Uterus (tissue), 4 donors: ENCODE data around the gene CDC42. TPM values are rescaled to one million over a fixed set of nuclear protein-coding genes. Genes with fewer than 3 reads are reported as not detected.
A peak's percentile ranks its signal among the peaks of the same experiment; 100 is the strongest.

Experiments
- DNase-seq, 2 donors: peaks; one replicate each; pipeline ENCODE4 v3.0.0-alpha.2; 2019 to 2020
- H3K27ac ChIP-seq, 2 donors: fragments of 200-600 bp; sonication (generic); 1 replicate in 1 of 2; 2 replicates in 1 of 2; pipeline ENCODE4 v1.5.1; 2016 to 2018
- H3K27me3 ChIP-seq, 2 donors: fragments of 200-600 bp; sonication (generic); one replicate each; pipeline ENCODE4 v1.5.1; 2018 to 2019; ENCODE audit warnings: control low read depth in 1 of 2
- H3K36me3 ChIP-seq, 2 donors: fragments of 200-600 bp; sonication (generic); one replicate each; pipeline ENCODE4 v1.5.1; 2019; ENCODE audit warnings: control low read depth in 1 of 2
- H3K4me1 ChIP-seq, 2 donors: fragments of 200-600 bp; sonication (generic); one replicate each; pipeline ENCODE4 v1.5.1; 2018 to 2019; ENCODE audit warnings: control low read depth in 1 of 2
- H3K4me3 ChIP-seq, 2 donors: fragments of 200-600 bp; sonication (generic); 1 replicate in 1 of 2; 2 replicates in 1 of 2; pipeline ENCODE4 v1.5.1; 2018 to 2019; ENCODE audit warnings: mild to moderate bottlenecking in 1 of 2
- H3K9me3 ChIP-seq, 2 donors: fragments of 200-600 bp; sonication (generic); one replicate each; pipeline ENCODE4 v1.5.1; 2019; ENCODE audit warnings: control low read depth in 1 of 2
- POLR2A ChIP-seq, 2 donors: fragments of 450-650 bp; IDR thresholded peaks; one replicate each; pipeline ENCODE4 v1.6.1; 2016; ENCODE audit warnings: antibody characterized with exemption in 2 of 2, mild to moderate bottlenecking in 1 of 2, moderate library complexity in 1 of 2
- intact Hi-C: fragments of 100-400 bp; cut with DNase I; formaldehyde crosslinking; loops from one replicate; pipeline ENCODE4 v1.15.1; 2023; ENCODE audit warnings: low total_unique reads
- total RNA-seq, 4 donors: library from RNA; depleted of rRNA in 3 of 4; stranded (reverse); fragments of >200 nt in 3 of 4; gene quantifications; one replicate each; pipeline versions ENCODE4 v1.1.0 to v1.2.4, GENCODE V29; 2014 to 2023
- TF ChIP-seq, protein P1 (sequence below), 4 experiments: fragments of 200-600 bp in 2 of 4; fragments of 450-650 bp in 2 of 4; sonication (generic) in 2 of 4; IDR thresholded peaks; one replicate each; pipeline ENCODE4 v1.5.1; 2016 to 2019; ENCODE audit warnings: antibody characterized with exemption in 4 of 4, mild to moderate bottlenecking in 2 of 4, moderate library complexity in 1 of 4
- donor health status: DM: yes; HTN: yes; CAD: no.

The CDC42 gene
- total RNA-seq, 4 donors from 2014 or later: 173 to 570 (median 223) TPM

DNA sequence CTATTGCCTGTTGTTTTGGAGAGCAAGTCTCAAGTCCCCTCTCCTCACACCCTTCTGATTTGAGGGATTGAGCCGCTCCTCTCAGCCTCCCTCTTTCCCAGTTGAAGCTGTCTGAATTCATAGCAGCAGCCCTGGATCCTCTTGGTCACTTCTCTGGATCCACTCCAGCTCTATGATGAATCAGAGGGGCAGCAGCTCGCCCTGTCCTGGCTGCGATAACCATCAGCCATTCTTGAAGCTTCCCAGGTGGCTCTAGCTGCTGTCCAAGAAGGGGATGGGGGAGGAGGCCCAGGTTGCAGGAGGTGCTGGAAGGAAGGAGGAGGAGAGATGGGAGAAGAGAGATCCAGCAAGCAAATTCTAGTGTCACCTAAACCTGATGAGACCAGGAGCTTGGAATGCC, 59.1 kb downstream of the CDC42 start:
- no peak overlapping the region for H3K4me3 ChIP-seq
- DNase-seq: peak; percentile 66 to 81
- TF ChIP-seq POLR2A (IDR thresholded peaks at IDR 0.05): no peak
- TF ChIP-seq, protein P1, sequence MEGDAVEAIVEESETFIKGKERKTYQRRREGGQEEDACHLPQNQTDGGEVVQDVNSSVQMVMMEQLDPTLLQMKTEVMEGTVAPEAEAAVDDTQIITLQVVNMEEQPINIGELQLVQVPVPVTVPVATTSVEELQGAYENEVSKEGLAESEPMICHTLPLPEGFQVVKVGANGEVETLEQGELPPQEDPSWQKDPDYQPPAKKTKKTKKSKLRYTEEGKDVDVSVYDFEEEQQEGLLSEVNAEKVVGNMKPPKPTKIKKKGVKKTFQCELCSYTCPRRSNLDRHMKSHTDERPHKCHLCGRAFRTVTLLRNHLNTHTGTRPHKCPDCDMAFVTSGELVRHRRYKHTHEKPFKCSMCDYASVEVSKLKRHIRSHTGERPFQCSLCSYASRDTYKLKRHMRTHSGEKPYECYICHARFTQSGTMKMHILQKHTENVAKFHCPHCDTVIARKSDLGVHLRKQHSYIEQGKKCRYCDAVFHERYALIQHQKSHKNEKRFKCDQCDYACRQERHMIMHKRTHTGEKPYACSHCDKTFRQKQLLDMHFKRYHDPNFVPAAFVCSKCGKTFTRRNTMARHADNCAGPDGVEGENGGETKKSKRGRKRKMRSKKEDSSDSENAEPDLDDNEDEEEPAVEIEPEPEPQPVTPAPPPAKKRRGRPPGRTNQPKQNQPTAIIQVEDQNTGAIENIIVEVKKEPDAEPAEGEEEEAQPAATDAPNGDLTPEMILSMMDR (IDR thresholded peaks at IDR 0.05): no peak
- peaks cover 23 to 27% of the 10 kb centered on the region in 2 donors for H3K4me1 ChIP-seq
- intact Hi-C loops: no loop called here
- no peaks in the 10 kb centered on the region for H3K27me3 ChIP-seq
- H3K36me3 ChIP-seq: no peaks in the 10 kb centered on the region
- no peaks in the 10 kb centered on the region for H3K9me3 ChIP-seq
- peak overlapping the region; percentile 71 to 85 for H3K27ac ChIP-seq

DNA sequence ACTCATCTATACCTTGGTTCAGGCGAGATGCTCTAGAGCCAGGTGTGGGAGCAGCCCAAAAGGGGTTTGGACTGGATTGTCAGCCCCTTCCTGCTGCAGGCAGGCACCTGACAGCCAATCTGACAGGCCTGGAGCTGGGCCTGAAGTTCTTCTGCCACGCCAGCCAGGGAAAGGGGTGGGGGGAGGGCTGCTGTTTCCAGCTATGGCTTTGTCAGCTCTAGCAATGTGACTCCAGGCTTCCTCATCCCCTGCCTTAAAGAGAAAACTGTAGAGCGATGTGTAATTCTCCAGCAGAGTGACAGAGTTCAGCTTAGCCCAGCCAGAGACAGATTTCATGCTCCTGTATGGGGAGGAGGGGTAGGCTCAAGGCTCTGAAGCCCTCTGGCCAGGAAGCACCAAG, 60.0 kb downstream of the CDC42 start:
- intact Hi-C loops: no loop called here
- Histone ChIP-seq H3K4me3 (no peak overlapping the region), H3K9me3 (no peaks in the 10 kb centered on the region), H3K27ac (peak overlapping the region; percentile 71 to 85), H3K27me3 (no peaks in the 10 kb centered on the region), H3K4me1 (peaks cover 23 to 27% of the 10 kb centered on the region in 2 donors), H3K36me3 (no peaks in the 10 kb centered on the region)
- TF ChIP-seq, protein P1 (IDR thresholded peaks at IDR 0.05): no peak
- TF ChIP-seq POLR2A (IDR thresholded peaks at IDR 0.05): no peak
- peak; percentile 18 to 19 for DNase-seq

DNA sequence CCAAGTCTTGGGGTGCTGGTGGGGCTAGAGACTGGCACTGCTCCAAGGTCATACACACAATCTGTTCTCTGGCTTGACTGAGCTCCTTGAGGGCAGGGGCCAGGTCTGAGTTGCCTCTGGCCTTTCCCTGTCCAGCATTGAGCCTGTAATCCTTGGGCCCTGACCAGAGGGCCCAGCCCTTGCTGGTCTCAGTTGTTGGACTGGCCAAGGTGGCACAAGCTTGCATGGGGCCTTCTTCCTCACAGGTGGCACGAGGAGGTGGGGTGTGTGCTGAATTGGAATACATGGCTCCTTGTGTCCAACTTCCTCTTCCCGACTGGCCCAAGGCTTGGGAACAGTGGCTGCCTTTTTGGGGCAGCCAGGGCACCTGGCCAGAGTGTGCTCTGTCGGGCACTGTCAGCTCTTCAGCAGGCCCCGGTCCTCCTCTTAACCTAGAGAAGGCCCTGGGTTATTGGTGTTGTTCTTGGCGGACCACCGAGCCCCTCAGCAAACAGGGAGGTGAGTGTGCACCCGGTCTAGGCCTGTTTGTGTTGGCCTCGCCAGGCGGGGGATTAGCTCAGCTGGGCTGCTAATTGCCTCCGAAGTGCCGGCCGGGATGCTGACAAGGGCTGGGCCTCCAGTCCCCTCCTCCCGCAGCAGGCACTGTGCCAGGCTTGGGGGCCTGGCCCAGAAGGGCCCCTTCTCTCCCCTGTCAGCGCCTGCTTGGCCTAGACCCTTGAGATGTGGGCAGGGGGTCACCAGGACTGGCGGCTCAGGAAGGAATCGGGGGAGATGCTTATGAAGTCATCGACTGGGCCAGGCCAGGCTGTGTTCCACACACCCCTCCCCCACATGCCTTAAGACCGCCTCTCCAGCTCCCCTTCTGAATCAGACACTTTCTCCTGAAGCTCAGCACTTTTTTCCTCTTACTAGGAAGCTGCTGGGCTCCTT, 61.8 kb downstream of the CDC42 start:
- intact Hi-C loops: no loop called here
- Histone ChIP-seq H3K36me3 (no peaks in the 10 kb centered on the region), H3K27ac (peak overlapping the region; percentile 69 to 85)

DNA sequence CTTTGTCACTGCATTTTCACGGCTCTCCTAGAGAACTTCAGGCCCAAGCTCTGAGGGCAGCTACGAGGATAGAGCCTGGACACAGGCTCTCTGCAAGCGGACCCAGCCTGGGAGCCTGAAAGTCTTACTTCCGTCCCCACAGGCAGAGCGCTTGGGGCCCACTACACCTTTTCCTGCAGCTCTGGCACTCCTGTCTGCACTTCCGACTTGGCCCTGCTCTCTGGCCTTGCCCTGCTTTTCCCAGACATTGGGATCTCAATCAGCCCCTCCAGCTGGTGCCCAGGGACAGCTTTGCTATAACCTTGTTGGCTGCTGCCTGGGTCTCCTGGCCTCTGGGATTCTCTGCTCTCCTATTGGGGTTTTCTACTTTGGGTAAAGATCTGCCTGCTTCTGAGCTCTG, 62.8 kb downstream of the CDC42 start:
- peak; percentile 14 to 19 for DNase-seq
- intact Hi-C loops: no loop called here
- no peaks in the 10 kb centered on the region for H3K36me3 ChIP-seq
- H3K27me3 ChIP-seq: no peaks in the 10 kb centered on the region
- TF ChIP-seq POLR2A (IDR thresholded peaks at IDR 0.05): no peak
- TF ChIP-seq, protein P1 (IDR thresholded peaks at IDR 0.05): no peak
- no peak overlapping the region for H3K4me3 ChIP-seq
- H3K27ac ChIP-seq: peak overlapping the region; percentile 69 to 85
- H3K4me1 ChIP-seq: peaks cover 18 to 19% of the 10 kb centered on the region in 2 donors
- no peaks in the 10 kb centered on the region for H3K9me3 ChIP-seq

More for the DNA sequence above, 61.8 kb downstream of the CDC42 start:
- peaks cover 19 to 20% of the 10 kb centered on the region in 2 donors for H3K4me1 ChIP-seq
- DNase-seq: peak; percentile 77 to 82
- no peak overlapping the region for H3K4me3 ChIP-seq
- H3K27me3 ChIP-seq: no peaks in the 10 kb centered on the region
- TF ChIP-seq, protein P1 (IDR thresholded peaks at IDR 0.05): no peak
- TF ChIP-seq POLR2A (IDR thresholded peaks at IDR 0.05): no peak
- no peaks in the 10 kb centered on the region for H3K9me3 ChIP-seq

DNA sequence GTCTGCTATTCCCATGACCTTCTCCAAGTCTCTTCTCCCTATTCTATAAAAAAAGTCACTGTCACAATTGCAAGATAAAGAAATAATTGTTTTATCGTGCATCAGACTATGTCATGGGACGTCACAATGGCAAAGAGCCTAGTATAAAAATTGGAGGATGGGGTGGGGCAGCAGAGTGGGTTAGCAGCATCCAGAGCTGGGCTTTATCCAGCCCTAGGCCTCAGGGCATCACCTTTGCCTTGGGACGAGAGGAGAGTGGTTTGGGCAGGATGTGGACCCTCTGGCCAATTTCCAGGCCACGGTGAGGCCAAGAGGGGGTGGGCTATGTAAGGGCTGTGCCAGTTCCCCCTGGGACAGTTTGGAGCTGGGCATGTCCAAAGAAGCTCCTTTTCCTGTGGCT, 64.7 kb downstream of the CDC42 start:
- Histone ChIP-seq H3K36me3 (no peaks in the 10 kb centered on the region), H3K9me3 (no peaks in the 10 kb centered on the region), H3K4me1 (peaks cover 8 to 19% of the 10 kb centered on the region in 2 donors), H3K27ac (peak overlapping the region in 1 of 2 donors; percentile 26), H3K4me3 (no peak overlapping the region), H3K27me3 (no peaks in the 10 kb centered on the region)
- TF ChIP-seq POLR2A (IDR thresholded peaks at IDR 0.05): no peak
- TF ChIP-seq, protein P1 (IDR thresholded peaks at IDR 0.05): no peak
- intact Hi-C loops: no loop called here
- DNase-seq: peak in 1 of 2 donors; percentile 11
